Natural killer cell (primary cell): ENCODE results near the gene ERCC2. TPM values are rescaled to one million over a fixed set of nuclear protein-coding genes. Genes with fewer than 3 reads are reported as not detected.

Experiments
- ATAC-seq, 3 donors: fragments of 150-1000 bp in 2 of 3; fragments of 200-7000 bp in 1 of 3; cut with Tn5 transposase; 1 replicate in 1 of 3; 2 replicates in 2 of 3; pipeline ENCODE4 v1.10.0; 2021; ENCODE audit warnings: mild to moderate bottlenecking in 2 of 3, moderate library complexity in 2 of 3
- DNase-seq, 2 donors: peaks; one replicate each; pipeline versions ENCODE4 v3.0.0 to v3.0.0-alpha.2; 2013 to 2021; ENCODE audit warnings: mixed read lengths in 1 of 2
- H3K27ac ChIP-seq: one replicate; pipeline ENCODE4 v1.5.1; 2013; ENCODE audit warnings: mild to moderate bottlenecking, low read length
- H3K27me3 ChIP-seq: one replicate; pipeline ENCODE4 v1.6.1; 2013; ENCODE audit warnings: low read length; ENCODE audit not compliant: control insufficient read depth, insufficient read depth
- H3K36me3 ChIP-seq: one replicate; pipeline ENCODE4 v1.6.1; 2013; ENCODE audit warnings: low read length; ENCODE audit not compliant: control insufficient read depth, insufficient read depth
- H3K4me1 ChIP-seq: one replicate; pipeline ENCODE4 v1.6.1; 2013; ENCODE audit warnings: low read length; ENCODE audit not compliant: control insufficient read depth, insufficient read depth
- H3K4me3 ChIP-seq: one replicate; pipeline ENCODE4 v1.5.1; 2013; ENCODE audit warnings: low read length
- H3K9me3 ChIP-seq: one replicate; pipeline ENCODE4 v1.6.1; 2013; ENCODE audit warnings: low read length; ENCODE audit not compliant: control insufficient read depth, insufficient read depth
- H3K27ac Mint-ChIP-seq, 2 donors: one replicate each; pipeline ENCODE4 v1.8.0; 2022; ENCODE audit warnings: mild to moderate bottlenecking in 2 of 2, mixed read lengths in 2 of 2, moderate library complexity in 1 of 2
- H3K27me3 Mint-ChIP-seq, 2 donors: one replicate each; pipeline ENCODE4 v1.8.0; 2022; ENCODE audit warnings: low read depth in 2 of 2, mixed read lengths in 2 of 2
- H3K36me3 Mint-ChIP-seq: one replicate; pipeline ENCODE4 v1.8.0; 2022; ENCODE audit warnings: mixed read lengths
- H3K4me1 Mint-ChIP-seq, 2 donors: one replicate each; pipeline ENCODE4 v1.8.0; 2022; ENCODE audit warnings: mixed read lengths in 2 of 2
- H3K4me3 Mint-ChIP-seq: one replicate; pipeline ENCODE4 v1.8.0; 2022; ENCODE audit warnings: mild to moderate bottlenecking, moderate library complexity, mixed read lengths
- H3K9me3 Mint-ChIP-seq, 2 donors: one replicate each; pipeline ENCODE4 v1.8.0; 2022; ENCODE audit warnings: mixed read lengths in 2 of 2
- CTCF ChIP-seq: fragments of 200-600 bp; IDR thresholded peaks from one replicate; pipeline ENCODE4 v1.8.0; 2022; ENCODE audit warnings: antibody characterized with exemption
- WGBS: methylation state at CpG from one replicate; pipeline ENCODE4 v1.1.7; 2013; ENCODE audit warnings: missing lambda C conversion rate; ENCODE audit not compliant: insufficient coverage; 5-methylcytosine and 5-hydroxymethylcytosine counted together
- intact Hi-C: fragments of 100-400 bp; cut with micrococcal nuclease; formaldehyde crosslinking; loops from one replicate; pipeline ENCODE4 v1.14.2; 2022
- total RNA-seq, 4 donors: library from RNA; stranded (reverse); fragments of 120-200 nt in 1 of 4; gene quantifications; one replicate each; pipeline versions ENCODE4 v1.2.3 to v1.2.4, GENCODE V29; 2013 to 2022

Gene ERCC2
- total RNA-seq, 3 donors from 2014 or later (not counting 1 experiment from before 2014, with no cell fraction given) = 13.4 to 22.3 (median 14.9) TPM

DNA sequence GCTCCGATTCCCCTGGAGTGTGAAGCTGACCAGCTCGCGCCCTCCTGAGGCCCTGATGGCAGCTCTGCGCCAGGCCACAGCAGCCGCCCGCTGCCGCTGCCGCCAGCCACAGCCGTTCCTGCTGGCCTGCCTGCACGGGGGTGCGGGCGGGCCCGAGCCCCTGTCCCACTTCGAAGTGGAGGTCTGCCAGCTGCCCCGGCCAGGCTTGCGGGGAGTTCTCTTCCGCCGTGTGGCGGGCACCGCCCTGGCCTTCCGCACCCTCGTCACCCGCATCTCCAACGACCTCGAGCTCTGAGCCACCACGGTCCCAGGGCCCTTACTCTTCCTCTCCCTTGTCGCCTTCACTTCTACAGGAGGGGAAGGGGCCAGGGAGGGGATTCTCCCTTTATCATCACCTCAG, 68.0 kb downstream of the ERCC2 start:
- Mint-ChIP-seq H3K36me3 (no peaks in the 10 kb centered on the region), H3K4me3 (no peak overlapping the region), H3K4me1 (peaks cover 7 to 9% of the 10 kb centered on the region in 2 donors), H3K27ac (no peak overlapping the region), H3K9me3 (no peaks in the 10 kb centered on the region), H3K27me3 (no peaks in the 10 kb centered on the region)
- Histone ChIP-seq H3K27ac (no peak overlapping the region), H3K4me1 (no peaks in the 10 kb centered on the region), H3K27me3 (no peaks in the 10 kb centered on the region), H3K4me3 (no peak overlapping the region), H3K36me3 (no peaks in the 10 kb centered on the region), H3K9me3 (no peaks in the 10 kb centered on the region)
- ATAC-seq = no peak
- intact Hi-C loops = no loop called here
- 95% methylated on average over 27 of the region's 27 CpGs for WGBS
- no peak for DNase-seq
- TF ChIP-seq CTCF = no peak

Other genes with a start within 250 kb of the ERCC2 start
- under 1 TPM; 0.55 to 1.00 (median 0.66) TPM for gene NKPD1, start 209.6 kb downstream of the ERCC2 start, total RNA-seq
- 10 to 100 TPM; 38.0 to 47.0 (median 45.2) TPM for gene TRAPPC6A, start 192.3 kb downstream of the ERCC2 start, total RNA-seq
- 10 to 100 TPM; 20.9 to 26.3 (median 21.8) TPM for gene BLOC1S3, start 191.8 kb downstream of the ERCC2 start, total RNA-seq
- gene EXOC3L2, start 125.2 kb downstream of the ERCC2 start, total RNA-seq = under 1 TPM in 2 of 3 donors, not detected in 1; 0.16 to 0.23 TPM
- gene MARK4, start 119.3 kb downstream of the ERCC2 start, total RNA-seq = 10 to 100 TPM; 50.4 to 53.6 (median 51.4) TPM
- gene CKM, start 47.7 kb downstream of the ERCC2 start, total RNA-seq = not detected
- not detected for gene KLC3, start 29.8 kb downstream of the ERCC2 start, total RNA-seq
- 1 to 10 TPM; 5.6 to 7.4 (median 5.9) TPM for gene PPP1R13L, start 34.5 kb upstream of the ERCC2 start, total RNA-seq
- gene POLR1G, start 36.1 kb upstream of the ERCC2 start, total RNA-seq = 1 to 10 TPM in 1 of 3 donors, under 1 TPM in 2; 0.28 to 1.4 (median 0.45) TPM
- 10 to 100 TPM; 46.8 to 55.2 (median 48.2) TPM for gene ERCC1, start 53.3 kb upstream of the ERCC2 start, total RNA-seq
- 1,000 to 10,000 TPM in 2 of 3 donors, 100 to 1,000 TPM in 1; 784 to 1,837 (median 1,121) TPM for gene FOSB, start 97.4 kb upstream of the ERCC2 start, total RNA-seq
- gene RTN2, start 126.5 kb upstream of the ERCC2 start, total RNA-seq = 1 to 10 TPM; 1.9 to 5.5 (median 3.0) TPM
- 1 to 10 TPM; 5.1 to 8.3 (median 6.8) TPM for gene PPM1N, start 127.9 kb upstream of the ERCC2 start, total RNA-seq
- 100 to 1,000 TPM; 192 to 244 (median 237) TPM for gene VASP, start 136.9 kb upstream of the ERCC2 start, total RNA-seq
- 10 to 100 TPM in 1 of 3 donors, 1 to 10 TPM in 2; 8.2 to 10.4 (median 9.0) TPM for gene OPA3, start 214.2 kb upstream of the ERCC2 start, total RNA-seq
- gene GPR4, start 231.6 kb upstream of the ERCC2 start, total RNA-seq = under 1 TPM in 2 of 3 donors, not detected in 1; 0.12 to 0.13 TPM